IMR-90 (cell line): ENCODE data around the gene SDHAF4. TPM values are rescaled to one million over a fixed set of nuclear protein-coding genes. Genes with fewer than 3 reads are reported as not detected.

ENCODE experiments used
- ATAC-seq: fragments of 200-7000 bp; cut with Tn5 transposase; 2 replicates; pipeline ENCODE4 v1.9.1; 2020; ENCODE audit warnings: low read depth, mild to moderate bottlenecking, moderate library complexity
- BruUV-seq: library from RNA; stranded (reverse); fragments of 400-500 nt; replicated peaks from 2 replicates; lab custom pipeline; 2021; lab: Mats Ljungman, UMichigan
- CTCF ChIA-PET: fragments of 300-600 bp; formaldehyde crosslinking; extraction: SDS; loops from one replicate; lab custom pipeline; 2021; ENCODE audit warnings: antibody characterized with exemption; lab: Yijun Ruan, JAX
- POLR2A ChIA-PET: fragments of 300-600 bp; sonication (Branson Sonifier 250); formaldehyde crosslinking; loops from one replicate; lab custom pipeline; 2022; ENCODE audit warnings: antibody characterized with exemption; ENCODE audit not compliant: unreplicated experiment; lab: Charles Lee
- DNase-seq: peaks from one replicate; pipeline ENCODE4 v3.0.0; 2013
- H2AFZ ChIP-seq: replicated peaks from 2 replicates; pipeline ENCODE3; 2013; ENCODE audit warnings: low read length, mild to moderate bottlenecking; ENCODE audit not compliant: poor library complexity
- H2AK5ac ChIP-seq: 2 replicates; pipeline ENCODE4 v1.6.1; 2013; ENCODE audit warnings: low read depth, low read length, inconsistent platforms
- H2AK9ac ChIP-seq: replicated peaks from 2 replicates; pipeline ENCODE3; 2013; ENCODE audit warnings: mild to moderate bottlenecking, low read depth, low read length, moderate library complexity; ENCODE audit not compliant: poor library complexity
- H2BK120ac ChIP-seq: 2 replicates; pipeline ENCODE4 v1.6.1; 2013; ENCODE audit warnings: low read depth, low read length, inconsistent platforms
- H2BK15ac ChIP-seq: 3 replicates; pipeline ENCODE4 v1.6.1; 2013; ENCODE audit warnings: low read depth, low read length, inconsistent platforms
- H2BK20ac ChIP-seq: 2 replicates; pipeline ENCODE4 v1.6.1; 2013; ENCODE audit warnings: low read depth, mild to moderate bottlenecking, inconsistent platforms, low read length, moderate library complexity
- H2BK5ac ChIP-seq: 2 replicates; pipeline ENCODE4 v1.6.1; 2013; ENCODE audit warnings: mild to moderate bottlenecking, low read depth, low read length, inconsistent platforms; ENCODE audit not compliant: poor library complexity, severe bottlenecking
- H3K14ac ChIP-seq: replicated peaks from 2 replicates; pipeline ENCODE4 v1.6.1; 2013; ENCODE audit warnings: low read depth, low read length, inconsistent platforms
- H3K18ac ChIP-seq: 2 replicates; pipeline ENCODE4 v1.6.1; 2013; ENCODE audit warnings: low read depth, low read length, control low read depth
- H3K23ac ChIP-seq: 2 replicates; pipeline ENCODE4 v1.6.1; 2013; ENCODE audit warnings: low read depth, low read length, inconsistent platforms
- H3K27ac ChIP-seq: 2 replicates; pipeline ENCODE4 v1.5.1; 2013; ENCODE audit warnings: mild to moderate bottlenecking, control low read depth, low read length; ENCODE audit not compliant: insufficient read depth
- H3K27me3 ChIP-seq: 2 replicates; pipeline ENCODE4 v1.6.1; 2013; ENCODE audit warnings: low read length; ENCODE audit not compliant: control insufficient read depth, insufficient read depth
- H3K36me3 ChIP-seq: 2 replicates; pipeline ENCODE4 v1.6.1; 2013; ENCODE audit warnings: low read length, mixed read lengths; ENCODE audit not compliant: control insufficient read depth, insufficient read depth
- H3K4ac ChIP-seq: 2 replicates; pipeline ENCODE4 v1.6.1; 2013; ENCODE audit warnings: low read depth, low read length, inconsistent platforms
- H3K4me1 ChIP-seq: 2 replicates; pipeline ENCODE4 v1.6.1; 2013; ENCODE audit warnings: low read length, mixed read lengths; ENCODE audit not compliant: control insufficient read depth, insufficient read depth
- H3K4me2 ChIP-seq: 2 replicates; pipeline ENCODE4 v1.6.1; 2013; ENCODE audit warnings: low read depth, mild to moderate bottlenecking, control low read depth, low read length, moderate library complexity
- H3K4me3 ChIP-seq: 2 replicates; pipeline ENCODE4 v1.5.1; 2013; ENCODE audit warnings: low read depth, mild to moderate bottlenecking, control low read depth, low read length, moderate library complexity; ENCODE audit not compliant: insufficient read depth
- H3K56ac ChIP-seq: 2 replicates; pipeline ENCODE4 v1.6.1; 2013; ENCODE audit warnings: low read length, inconsistent platforms; ENCODE audit not compliant: insufficient read depth; ENCODE audit errors: extremely low read depth
- H3K79me1 ChIP-seq, 2 experiments: 2 replicates each; pipeline ENCODE4 v1.6.1; 2013; ENCODE audit warnings: low read length in 2 of 2, inconsistent platforms in 1 of 2, low read depth in 1 of 2
- H3K9ac ChIP-seq: 2 replicates; pipeline ENCODE4 v1.6.1; 2013; ENCODE audit warnings: low read depth, low read length, control low read depth
- H3K9me1 ChIP-seq: 2 replicates; pipeline ENCODE4 v1.6.1; 2013; ENCODE audit warnings: low read length, inconsistent platforms; ENCODE audit not compliant: insufficient read depth
- H3K9me3 ChIP-seq: 2 replicates; pipeline ENCODE4 v1.6.1; 2013; ENCODE audit warnings: low read length; ENCODE audit not compliant: control insufficient read depth, insufficient read depth
- H4K20me1 ChIP-seq: 2 replicates; pipeline ENCODE4 v1.6.1; 2013; ENCODE audit warnings: low read length, inconsistent platforms; ENCODE audit not compliant: insufficient read depth
- H4K5ac ChIP-seq: 2 replicates; pipeline ENCODE4 v1.6.1; 2013; ENCODE audit warnings: mild to moderate bottlenecking, low read depth, low read length, control low read depth
- H4K8ac ChIP-seq, 2 experiments: 2 replicates each; pipeline ENCODE4 v1.6.1; 2013; ENCODE audit warnings: low read depth in 2 of 2, low read length in 2 of 2, control low read depth in 1 of 2, inconsistent platforms in 1 of 2
- H4K91ac ChIP-seq: 2 replicates; pipeline ENCODE4 v1.6.1; 2013; ENCODE audit warnings: low read depth, low read length, inconsistent platforms; ENCODE audit not compliant: insufficient read depth
- BHLHE40 ChIP-seq: fragments of 150-350 bp; IDR thresholded peaks from 2 replicates; pipeline ENCODE4 v1.6.1; 2016; ENCODE audit warnings: mild to moderate bottlenecking, low read depth, low read length
- CEBPB ChIP-seq: IDR thresholded peaks from 2 replicates; pipeline ENCODE4 v1.6.1; 2012; ENCODE audit warnings: low read depth, low read length, improper control_type of control experiment
- CHD1 ChIP-seq: IDR thresholded peaks from 2 replicates; pipeline ENCODE4 v1.6.1; 2012; ENCODE audit warnings: low read depth, low read length, improper control_type of control experiment
- FOS ChIP-seq: fragments of 150-350 bp; IDR thresholded peaks from 2 replicates; pipeline ENCODE4 v1.6.1; 2016; ENCODE audit warnings: low read depth, low read length
- MAFK ChIP-seq: IDR thresholded peaks from 2 replicates; pipeline ENCODE4 v1.6.1; 2012; ENCODE audit warnings: low read depth, low read length, improper control_type of control experiment
- MAZ ChIP-seq: IDR thresholded peaks from 2 replicates; pipeline ENCODE4 v1.6.1; 2012; ENCODE audit warnings: low read depth, mild to moderate bottlenecking, low read length, improper control_type of control experiment, moderate library complexity, borderline replicate concordance
- MXI1 ChIP-seq: IDR thresholded peaks from 2 replicates; pipeline ENCODE4 v1.6.1; 2012; ENCODE audit warnings: low read depth, mild to moderate bottlenecking, low read length, moderate library complexity, borderline replicate concordance
- NFE2L2 ChIP-seq: fragments of 150-350 bp; IDR thresholded peaks from 2 replicates; pipeline ENCODE4 v1.6.1; 2016; ENCODE audit warnings: low read depth, mild to moderate bottlenecking, low read length
- POLR2A ChIP-seq: IDR thresholded peaks from 2 replicates; pipeline ENCODE4 v1.6.1; 2012; ENCODE audit warnings: mild to moderate bottlenecking, low read depth, low read length
- RAD21 ChIP-seq: IDR thresholded peaks from 2 replicates; pipeline ENCODE4 v1.6.1; 2012; ENCODE audit warnings: low read length, improper control_type of control experiment
- RCOR1 ChIP-seq: IDR thresholded peaks from 2 replicates; pipeline ENCODE4 v1.6.1; 2012; ENCODE audit warnings: mild to moderate bottlenecking, low read length, improper control_type of control experiment; ENCODE audit not compliant: insufficient replicate concordance
- RFX5 ChIP-seq: IDR thresholded peaks from 2 replicates; pipeline ENCODE4 v1.8.0; 2012; ENCODE audit warnings: low read depth, mild to moderate bottlenecking, low read length, moderate library complexity
- SMC3 ChIP-seq: fragments of 150-350 bp; IDR thresholded peaks from 2 replicates; pipeline ENCODE4 v1.6.1; 2016; ENCODE audit warnings: low read depth, mild to moderate bottlenecking, antibody characterized with exemption, low read length, moderate library complexity
- WGBS, 2 experiments: methylation state at CpG; one replicate each; pipeline versions ENCODE4 v1.1.5 to v1.1.7; 2013; ENCODE audit warnings: missing lambda C conversion rate in 2 of 2; ENCODE audit not compliant: insufficient read length in 1 of 2; ENCODE audit errors: extremely low coverage in 2 of 2; 5-methylcytosine and 5-hydroxymethylcytosine counted together
- dilution Hi-C: fragments of 300-500 bp; cut with HindIII; formaldehyde crosslinking; loops from one replicate; pipeline ENCODE4 v1.14.3; 2018; ENCODE audit warnings: low sequenced_read_pairs; ENCODE audit not compliant: unreplicated experiment
- in situ Hi-C: fragments of 300-500 bp; cut with MboI; formaldehyde crosslinking; loops from 3 replicates; pipeline ENCODE4 v1.14.3; 2019; ENCODE audit warnings: low sequenced_read_pairs, inconsistent platforms, mixed read lengths
- intact Hi-C: fragments of 100-400 bp; cut with micrococcal nuclease; formaldehyde crosslinking; loops from 2 replicates; pipeline ENCODE4 v1.10.0; 2022
- polyA plus RNA-seq, 3 experiments: library from polyadenylated mRNA; depleted of rRNA; stranded (reverse); fragments of >200 nt; gene quantifications; 2 replicates each; pipeline ENCODE4 v1.2.3, GENCODE V29; 2012; ENCODE audit warnings: low replicate concordance in 1 of 3
- total RNA-seq: library from RNA; depleted of rRNA; stranded (reverse); fragments of >200 nt; gene quantifications from 2 replicates; pipeline ENCODE4 v1.2.3, GENCODE V29; 2012
- TF ChIP-seq, protein P1 (sequence below): fragments of 150-350 bp; IDR thresholded peaks from 2 replicates; pipeline ENCODE4 v1.6.1; 2016; ENCODE audit warnings: low read depth, mild to moderate bottlenecking, low read length, moderate library complexity, borderline replicate concordance
- TF ChIP-seq, protein P2 (sequence below): fragments of 150-350 bp; IDR thresholded peaks from 2 replicates; pipeline ENCODE4 v1.6.1; 2017; ENCODE audit warnings: mild to moderate bottlenecking, antibody characterized with exemption, low read length, low read depth
- TF ChIP-seq, protein P3 (sequence below): conservative IDR thresholded peaks from 2 replicates; pipeline ENCODE4 v1.5.1; 2012; ENCODE audit warnings: mild to moderate bottlenecking, low read depth, low read length, improper control_type of control experiment

The SDHAF4 gene
- total and polyA plus RNA-seq, 2 of the 4 experiments (the other 2 are of a cell fraction): 1.6 to 4.4 TPM

DNA sequence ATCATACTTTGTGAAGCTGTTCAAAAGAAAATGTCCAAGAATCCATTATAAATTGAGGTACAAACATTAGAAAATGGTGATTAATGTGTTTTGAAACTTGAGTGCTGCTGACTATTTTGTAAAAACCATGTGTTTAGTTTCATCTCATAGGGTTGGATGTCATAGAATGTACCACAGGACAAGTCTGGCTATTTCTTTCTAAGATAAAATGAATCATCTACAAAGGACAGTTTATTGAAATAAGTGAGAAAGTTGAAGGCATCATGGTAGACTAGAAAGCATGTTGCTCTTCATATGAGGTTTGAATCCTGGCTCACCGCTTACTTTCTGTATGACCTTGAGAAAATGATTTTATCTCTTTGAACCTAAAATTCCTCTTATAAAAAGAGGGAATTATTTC, 71.7 kb downstream of the SDHAF4 start:
- ATAC-seq: no peak

More for the DNA sequence above, 71.7 kb downstream of the SDHAF4 start:
- Histone ChIP-seq H3K9me3 (no peaks in the 10 kb centered on the region), H3K27me3 (no peaks in the 10 kb centered on the region), H3K27ac (no peak overlapping the region), H3K9ac (no peak overlapping the region), H2BK120ac (no peak overlapping the region), H3K18ac (no peak overlapping the region), H2AFZ (no peak overlapping the region), H4K20me1 (no peaks in the 10 kb centered on the region), H2AK9ac (no peak overlapping the region), H3K23ac (no peak overlapping the region), H4K91ac (no peak overlapping the region), H2BK20ac (no peak overlapping the region), H3K36me3 (no peaks in the 10 kb centered on the region), H3K56ac (no peak overlapping the region), H4K8ac (no peak overlapping the region), H2AK5ac (no peak overlapping the region), H3K4ac (no peak overlapping the region), H3K4me3 (no peak overlapping the region), H3K4me2 (no peak overlapping the region), H3K14ac (no peak overlapping the region), H3K79me1 (no peaks in the 10 kb centered on the region), H3K9me1 (no peaks in the 10 kb centered on the region), H2BK15ac (no peak overlapping the region), H3K4me1 (no peaks in the 10 kb centered on the region), H2BK5ac (no peak overlapping the region), H4K5ac (no peak overlapping the region)
- DNase-seq: no peak
- dilution Hi-C loops (no loop called here), intact Hi-C loops (no loop called here), in situ Hi-C loops (no loop called here)
- ChIA-PET POLR2A (no interaction called here), CTCF (interaction anchor here (0.6 kb wide), 1 partner anchor 63 kb away, joined by 3 read pairs; no protein-coding TSS in a partner anchor)
- no peak for TF ChIP-seq RFX5
- TF ChIP-seq, protein P1, sequence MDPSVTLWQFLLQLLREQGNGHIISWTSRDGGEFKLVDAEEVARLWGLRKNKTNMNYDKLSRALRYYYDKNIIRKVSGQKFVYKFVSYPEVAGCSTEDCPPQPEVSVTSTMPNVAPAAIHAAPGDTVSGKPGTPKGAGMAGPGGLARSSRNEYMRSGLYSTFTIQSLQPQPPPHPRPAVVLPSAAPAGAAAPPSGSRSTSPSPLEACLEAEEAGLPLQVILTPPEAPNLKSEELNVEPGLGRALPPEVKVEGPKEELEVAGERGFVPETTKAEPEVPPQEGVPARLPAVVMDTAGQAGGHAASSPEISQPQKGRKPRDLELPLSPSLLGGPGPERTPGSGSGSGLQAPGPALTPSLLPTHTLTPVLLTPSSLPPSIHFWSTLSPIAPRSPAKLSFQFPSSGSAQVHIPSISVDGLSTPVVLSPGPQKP: no peak
- no peak for TF ChIP-seq BHLHE40
- no peak for TF ChIP-seq FOS
- TF ChIP-seq CHD1: no peak
- TF ChIP-seq, protein P2, sequence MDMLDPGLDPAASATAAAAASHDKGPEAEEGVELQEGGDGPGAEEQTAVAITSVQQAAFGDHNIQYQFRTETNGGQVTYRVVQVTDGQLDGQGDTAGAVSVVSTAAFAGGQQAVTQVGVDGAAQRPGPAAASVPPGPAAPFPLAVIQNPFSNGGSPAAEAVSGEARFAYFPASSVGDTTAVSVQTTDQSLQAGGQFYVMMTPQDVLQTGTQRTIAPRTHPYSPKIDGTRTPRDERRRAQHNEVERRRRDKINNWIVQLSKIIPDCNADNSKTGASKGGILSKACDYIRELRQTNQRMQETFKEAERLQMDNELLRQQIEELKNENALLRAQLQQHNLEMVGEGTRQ: no peak
- TF ChIP-seq NFE2L2: no peak
- no peak for TF ChIP-seq MXI1
- TF ChIP-seq RCOR1: no peak
- no peak for TF ChIP-seq CEBPB
- TF ChIP-seq RAD21: no peak
- no peak for TF ChIP-seq MAFK
- TF ChIP-seq MAZ: no peak
- TF ChIP-seq POLR2A: no peak
- TF ChIP-seq, protein P3, sequence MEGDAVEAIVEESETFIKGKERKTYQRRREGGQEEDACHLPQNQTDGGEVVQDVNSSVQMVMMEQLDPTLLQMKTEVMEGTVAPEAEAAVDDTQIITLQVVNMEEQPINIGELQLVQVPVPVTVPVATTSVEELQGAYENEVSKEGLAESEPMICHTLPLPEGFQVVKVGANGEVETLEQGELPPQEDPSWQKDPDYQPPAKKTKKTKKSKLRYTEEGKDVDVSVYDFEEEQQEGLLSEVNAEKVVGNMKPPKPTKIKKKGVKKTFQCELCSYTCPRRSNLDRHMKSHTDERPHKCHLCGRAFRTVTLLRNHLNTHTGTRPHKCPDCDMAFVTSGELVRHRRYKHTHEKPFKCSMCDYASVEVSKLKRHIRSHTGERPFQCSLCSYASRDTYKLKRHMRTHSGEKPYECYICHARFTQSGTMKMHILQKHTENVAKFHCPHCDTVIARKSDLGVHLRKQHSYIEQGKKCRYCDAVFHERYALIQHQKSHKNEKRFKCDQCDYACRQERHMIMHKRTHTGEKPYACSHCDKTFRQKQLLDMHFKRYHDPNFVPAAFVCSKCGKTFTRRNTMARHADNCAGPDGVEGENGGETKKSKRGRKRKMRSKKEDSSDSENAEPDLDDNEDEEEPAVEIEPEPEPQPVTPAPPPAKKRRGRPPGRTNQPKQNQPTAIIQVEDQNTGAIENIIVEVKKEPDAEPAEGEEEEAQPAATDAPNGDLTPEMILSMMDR: no peak
- no peak for TF ChIP-seq SMC3
- BruUV-seq: no TSS peak
- no CpG with 5 or more reads among the region's 1 CpG for WGBS, 2 experiments
